HG02610 (cell line): ENCODE results near the gene RASSF7.
"Not testable (repeated sequence)": the region's sequence is repeated elsewhere in the genome, so short reads cannot be mapped to it uniquely, and the experiment has no call there.

Source experiments
- ATAC-seq: cut with Tn5 transposase; IDR thresholded peaks from one replicate; pipeline ENCODE4 v1.9.1; 2021; ENCODE audit warnings: mild to moderate bottlenecking, moderate library complexity; ENCODE audit not compliant: unreplicated experiment

RASSF7 gene

DNA sequence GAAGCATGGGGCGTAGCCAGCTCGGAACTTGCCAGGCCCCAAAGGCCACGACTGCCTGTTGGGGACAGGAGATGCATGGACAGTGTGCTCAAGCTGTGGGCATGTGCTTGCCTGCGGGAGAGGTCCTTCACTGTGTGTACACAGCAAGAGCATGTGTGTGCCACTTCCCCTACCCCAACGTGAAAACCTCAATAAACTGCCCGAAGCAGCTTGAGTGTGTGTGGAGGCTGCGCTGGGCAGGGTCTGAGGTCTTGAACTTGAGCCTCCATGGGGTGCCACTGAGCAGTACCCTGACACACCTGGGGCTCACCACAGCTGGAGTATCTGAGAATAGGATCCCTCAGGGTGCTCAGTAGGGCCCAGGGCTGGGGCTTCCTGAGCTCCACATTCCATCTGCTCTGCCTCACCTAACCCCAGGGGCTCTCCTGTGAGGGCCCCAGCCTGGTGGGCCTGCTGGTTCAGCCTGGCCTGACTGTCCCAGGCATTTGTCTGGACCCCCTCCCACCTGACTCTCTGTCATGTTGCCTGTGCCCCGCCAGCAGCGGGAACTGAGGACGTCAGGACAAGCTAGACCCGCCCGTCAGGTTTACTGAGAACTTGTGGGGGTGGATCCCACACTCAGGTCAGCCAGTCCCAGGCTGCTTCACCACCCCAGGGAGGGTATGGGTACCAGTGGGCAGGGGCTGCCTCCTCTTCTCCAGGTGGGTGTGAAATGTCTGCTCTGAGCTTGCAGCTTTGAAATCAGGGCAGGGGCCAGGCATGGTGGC, 3.2 kb downstream of the RASSF7 start:
- no peak for ATAC-seq

DNA sequence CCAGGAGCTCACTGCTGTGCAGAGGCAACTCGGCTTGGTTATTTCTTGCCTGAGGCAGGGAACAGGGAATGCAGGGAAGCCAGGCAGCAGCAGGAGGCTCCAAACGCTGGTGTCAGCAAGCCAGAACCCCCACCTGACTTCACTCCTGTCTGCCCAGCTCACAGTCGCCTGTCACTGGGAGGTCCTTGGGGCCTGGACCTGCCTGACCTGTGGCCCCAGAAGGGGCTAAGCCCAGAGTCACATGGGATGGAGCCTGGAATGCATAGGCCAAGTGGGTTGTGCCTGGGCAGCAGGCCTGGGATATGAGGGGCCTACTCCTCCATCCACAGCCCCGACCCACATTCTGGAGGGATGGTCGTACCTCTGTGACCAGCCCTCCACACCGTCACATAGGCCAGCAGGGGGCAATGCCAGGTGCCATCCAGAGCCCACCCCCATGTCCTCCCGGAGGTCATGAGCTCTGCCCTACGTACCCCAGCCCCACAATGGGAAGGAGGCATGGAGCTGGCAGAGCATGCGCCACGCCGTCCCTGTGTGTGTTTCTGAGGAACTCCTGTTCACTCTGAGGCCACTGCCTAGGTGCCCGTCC, 5.2 kb downstream of the RASSF7 start:
- no peak for ATAC-seq

DNA sequence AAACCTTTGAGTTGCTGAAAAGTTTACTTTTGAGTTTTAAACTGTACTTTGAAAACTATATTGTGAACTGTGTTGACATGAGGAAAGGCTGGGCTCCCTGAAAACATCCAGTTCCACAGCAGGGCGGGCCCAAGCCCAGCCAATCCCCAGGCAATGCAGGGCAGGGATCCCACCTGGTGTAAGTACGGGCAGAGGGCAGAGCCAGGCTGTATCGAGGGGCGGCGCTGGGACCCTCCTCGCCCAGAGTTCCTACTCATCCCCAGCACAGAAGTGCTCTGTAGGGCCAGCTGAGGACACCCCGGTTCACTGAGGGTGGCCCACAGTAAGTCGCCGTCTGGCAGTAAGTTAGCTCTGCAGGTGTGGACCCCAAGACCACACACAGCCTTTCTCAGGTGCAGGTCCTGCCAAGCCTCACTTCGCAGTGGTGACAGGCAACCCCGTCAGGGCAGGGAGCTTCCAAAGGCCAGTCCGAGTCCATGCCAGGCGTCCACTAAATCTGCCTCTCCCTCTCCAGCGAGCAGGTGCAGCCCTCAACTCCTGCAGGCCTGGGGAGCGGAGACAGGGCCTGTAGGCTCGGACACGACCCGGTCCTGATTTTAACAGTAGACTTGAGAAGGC, 6.3 kb downstream of the RASSF7 start:
- ATAC-seq = no peak

DNA sequence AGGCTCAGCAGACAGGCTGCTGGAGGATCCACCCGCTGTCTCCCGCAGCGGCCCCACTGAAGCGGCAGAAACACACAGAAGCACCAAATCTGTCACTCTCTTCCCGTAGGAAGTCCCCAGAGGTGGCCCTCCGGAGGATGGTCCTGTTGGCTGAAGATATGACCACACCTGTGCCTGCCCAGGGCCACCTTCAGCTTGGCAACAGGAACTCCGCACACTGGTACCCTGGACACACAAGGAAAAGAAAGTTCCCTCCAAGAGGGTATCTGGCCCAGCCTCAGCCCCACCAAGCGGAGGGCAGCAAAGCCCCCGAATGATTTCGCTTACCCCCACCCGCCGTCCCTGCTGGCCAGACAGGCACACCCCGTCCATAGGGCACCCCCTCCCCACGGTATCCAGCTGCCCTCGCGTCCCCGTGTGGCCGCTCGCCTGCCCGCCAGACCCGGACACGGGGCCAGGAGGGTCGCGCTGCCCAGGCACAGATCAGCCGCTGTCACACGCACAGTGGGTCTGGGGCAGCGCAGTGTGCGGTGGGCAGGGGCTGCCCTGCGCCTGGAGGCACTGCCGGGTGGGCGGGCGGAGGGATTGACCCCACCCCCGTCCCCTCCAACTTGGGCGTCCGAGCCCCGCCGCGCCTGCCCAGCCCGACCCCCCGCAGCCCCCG, 7.0 kb downstream of the RASSF7 start:
- no peak for ATAC-seq

DNA sequence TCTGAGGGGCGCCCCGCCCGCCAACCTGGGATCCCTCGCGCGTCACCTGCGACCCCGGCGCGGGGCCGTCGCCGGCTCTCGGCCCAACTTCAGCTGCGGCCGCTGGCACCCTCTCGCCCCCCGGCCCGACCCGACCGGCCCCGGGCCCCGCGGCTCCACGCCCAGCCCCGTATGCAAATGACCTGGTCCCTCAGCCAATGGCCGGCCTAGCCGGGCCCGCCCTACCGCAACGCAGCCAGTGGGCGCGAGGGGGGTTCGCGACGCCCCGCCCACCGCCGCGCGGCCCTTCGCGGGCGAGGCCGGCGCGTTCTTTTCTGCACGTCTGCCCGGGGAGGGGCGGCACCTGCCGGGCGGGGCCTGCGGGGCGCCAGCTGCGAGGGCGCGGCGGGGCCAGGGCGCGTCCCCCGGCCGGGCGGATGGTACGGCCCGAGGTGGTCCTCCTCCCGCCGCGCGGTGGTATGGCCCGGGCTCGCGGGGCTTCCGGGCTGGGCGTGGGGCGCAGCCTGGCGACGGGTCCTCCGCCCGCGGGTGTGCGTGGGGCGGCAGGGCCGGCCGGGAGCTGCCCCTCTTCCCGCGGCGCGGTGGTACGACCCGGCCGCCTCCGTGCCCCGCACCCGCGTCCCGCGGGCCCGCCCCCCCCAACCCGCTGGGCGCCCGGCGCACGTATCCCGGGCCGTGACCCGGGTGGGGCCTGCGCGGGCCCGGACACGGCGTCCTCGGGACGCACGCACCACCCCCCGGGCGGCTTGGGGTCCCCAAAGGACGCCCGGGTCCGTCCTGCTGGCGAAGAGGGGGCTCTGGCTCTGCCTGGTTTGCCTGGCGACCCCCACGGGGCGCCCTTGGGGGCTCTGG, 7.8 kb downstream of the RASSF7 start:
- peak; percentile 81 for ATAC-seq

DNA sequence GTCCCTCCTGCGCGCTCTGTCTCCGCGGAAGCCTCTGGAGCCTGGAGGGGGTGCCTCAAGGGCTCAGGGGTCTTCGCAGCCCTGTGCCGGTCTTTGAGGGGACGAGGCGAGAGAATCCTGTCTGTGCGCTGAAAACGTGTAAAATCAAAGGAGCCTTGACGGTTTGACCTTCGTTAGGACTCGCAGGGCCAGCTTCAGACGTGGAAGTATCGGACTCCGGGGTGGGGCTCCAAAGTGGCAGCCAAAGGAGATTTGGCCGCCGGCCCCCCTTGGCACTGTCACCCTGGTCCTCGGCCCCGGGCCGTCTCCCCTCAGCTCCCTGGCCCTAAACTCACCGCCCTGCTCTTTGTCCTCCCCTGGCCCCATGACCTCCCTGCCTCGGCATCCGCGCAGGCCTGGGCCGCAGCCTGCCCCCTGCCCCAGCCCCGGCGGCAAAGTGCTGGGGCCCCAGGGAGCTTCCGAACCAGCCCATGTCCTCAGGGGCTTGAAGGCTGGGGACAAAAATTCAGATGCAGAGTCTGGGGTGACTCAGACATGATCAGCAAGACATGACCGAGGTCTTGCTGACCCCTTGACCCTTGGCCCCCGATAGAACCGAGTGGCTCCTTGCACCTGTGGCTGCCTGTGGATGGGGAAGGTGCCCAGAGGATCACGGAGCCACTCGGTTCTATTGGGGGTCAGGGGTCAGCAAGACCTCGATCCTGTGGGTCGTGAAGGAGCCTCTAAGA, 8.6 kb downstream of the RASSF7 start:
- no peak for ATAC-seq

DNA sequence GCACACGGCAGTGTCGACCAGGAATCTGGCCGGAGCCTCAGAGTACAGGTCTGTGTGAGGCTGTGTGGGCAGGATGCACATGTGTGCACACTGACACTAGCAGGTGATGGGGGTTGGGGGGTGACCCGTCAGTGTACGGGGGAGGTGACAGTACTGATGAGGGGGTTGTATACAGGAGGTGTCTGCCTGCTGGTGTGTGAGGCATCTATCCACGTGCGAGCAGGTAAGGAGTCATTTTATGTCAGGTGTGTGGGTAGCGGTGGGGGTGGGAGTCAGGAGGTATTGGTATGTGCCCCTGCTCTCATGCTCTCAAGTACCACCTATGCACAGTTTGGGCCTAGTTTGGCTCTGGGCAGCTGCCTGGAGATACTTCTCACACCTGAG, 11.0 kb downstream of the RASSF7 start:
- ATAC-seq = no peak

DNA sequence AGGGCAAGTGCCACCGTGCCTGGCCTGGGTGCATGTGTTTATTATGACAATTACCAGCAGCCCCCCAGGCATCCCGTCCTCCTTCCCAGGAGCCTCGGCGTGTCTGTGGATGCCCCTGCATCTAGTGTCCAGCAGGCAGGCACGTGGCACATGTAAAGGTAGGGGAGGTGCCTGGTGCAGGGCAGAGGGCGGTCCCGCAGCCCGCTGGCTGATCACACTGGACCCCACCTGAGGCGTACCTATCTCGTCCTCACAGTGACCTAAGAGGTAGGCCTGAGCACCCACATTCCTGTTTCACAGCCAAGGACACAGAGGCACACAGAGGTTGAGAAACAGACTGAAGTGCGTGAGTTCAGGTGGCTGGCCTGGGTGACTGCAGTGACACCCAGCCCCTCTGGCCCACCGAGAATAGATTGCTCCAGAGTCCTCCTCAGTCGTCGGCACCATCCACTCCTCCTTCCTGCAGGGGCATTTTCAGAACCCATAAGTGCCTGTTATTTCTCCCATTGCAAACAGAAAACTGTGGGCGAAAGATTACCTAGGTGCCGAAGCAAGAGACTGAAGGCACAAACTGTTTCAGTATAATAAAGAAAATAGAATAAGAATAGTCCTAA, 12.5 kb downstream of the RASSF7 start:
- ATAC-seq = no peak

DNA sequence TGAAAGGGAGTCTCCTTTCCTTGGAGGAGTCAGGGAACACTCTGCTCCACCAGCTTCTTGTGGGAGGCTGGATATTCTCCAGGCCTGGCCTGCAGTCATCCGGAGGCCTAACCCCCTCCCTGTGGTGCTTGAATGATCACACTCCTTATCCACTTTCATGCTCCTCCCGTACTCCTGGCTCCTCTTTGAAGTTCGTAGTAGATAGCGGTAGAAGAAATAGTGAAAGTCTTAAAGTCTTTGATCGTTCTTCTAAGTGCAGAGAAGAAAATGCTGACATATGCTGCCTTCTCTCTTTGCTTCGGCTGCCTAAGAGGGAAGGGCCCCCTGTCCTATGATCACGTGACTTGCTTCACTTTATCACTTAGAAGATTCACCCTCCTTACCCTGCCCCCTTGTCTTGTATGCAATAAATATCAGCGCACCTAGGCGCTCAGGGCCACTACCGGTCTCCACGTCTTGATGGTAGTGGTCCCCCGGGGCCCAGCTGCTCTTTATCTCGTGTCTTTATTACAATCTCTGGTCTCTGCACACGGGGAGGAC, 13.3 kb downstream of the RASSF7 start:
- not testable (repeated sequence) for ATAC-seq

DNA sequence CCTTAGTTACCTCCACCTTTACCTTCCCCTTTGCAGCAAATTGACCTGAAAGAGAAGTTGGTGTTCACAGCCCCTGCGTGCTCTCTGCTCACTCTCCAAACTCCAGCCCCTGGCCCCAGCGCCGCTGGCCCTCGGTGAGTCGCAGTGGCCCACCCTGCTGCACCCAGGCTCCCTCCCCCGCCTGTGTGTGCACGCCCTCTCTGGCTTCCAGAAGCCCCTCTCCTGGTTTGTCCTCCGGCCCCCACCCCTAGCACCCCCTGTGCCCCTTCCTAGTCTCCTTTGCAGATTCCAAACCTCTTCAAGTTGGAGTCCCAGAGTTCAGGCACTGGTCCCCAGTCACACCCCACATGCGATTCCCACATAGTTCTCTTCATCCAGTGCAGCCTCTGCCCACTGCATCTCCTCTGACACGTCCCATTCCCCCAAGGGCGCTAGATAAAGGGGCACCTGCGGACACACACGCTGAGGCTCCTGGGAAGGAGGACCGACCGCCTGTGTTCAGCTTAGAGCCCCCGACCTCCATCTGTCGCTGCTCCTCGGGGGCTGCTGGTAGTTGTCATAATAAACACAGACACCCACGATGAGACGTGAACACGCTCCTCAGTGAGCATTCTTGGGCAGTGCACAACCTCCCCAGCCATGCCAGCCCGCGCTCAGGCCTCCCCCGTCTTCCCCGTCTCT, 14.0 kb downstream of the RASSF7 start:
- no peak for ATAC-seq

DNA sequence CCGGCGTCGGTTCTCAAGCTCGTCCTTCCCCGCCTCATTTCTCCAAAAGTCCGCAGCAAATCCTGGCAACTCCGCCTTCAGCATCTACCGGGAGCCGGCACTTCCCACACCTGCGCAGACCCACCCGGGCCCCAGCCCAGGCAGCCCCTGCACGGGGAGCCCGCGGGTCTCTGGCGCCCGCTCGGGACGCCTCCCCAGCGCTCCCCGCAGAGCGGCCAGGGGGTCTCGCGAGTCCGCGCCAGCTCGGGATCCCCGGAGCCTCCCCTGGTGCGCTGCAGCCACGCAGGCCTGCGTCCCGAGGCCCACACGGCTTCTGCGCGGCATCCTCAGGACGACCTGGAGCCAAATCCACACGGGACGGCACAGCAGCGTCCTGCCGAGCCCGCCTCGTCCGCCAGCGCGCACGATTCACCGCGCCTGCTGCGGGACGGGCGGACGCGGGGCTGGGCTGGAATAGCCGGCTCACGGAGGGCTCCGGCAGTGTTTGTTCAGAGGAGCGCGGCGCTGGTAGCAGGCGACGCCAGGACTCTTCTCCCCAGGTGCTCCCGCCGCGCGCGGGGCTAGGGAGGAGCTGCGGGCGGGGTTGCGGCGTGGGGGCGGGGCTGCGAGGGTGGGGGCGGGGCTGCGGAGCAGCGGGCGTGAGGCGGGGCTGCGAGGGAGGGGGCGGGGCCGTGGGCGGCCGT, 14.7 kb downstream of the RASSF7 start:
- no peak for ATAC-seq

DNA sequence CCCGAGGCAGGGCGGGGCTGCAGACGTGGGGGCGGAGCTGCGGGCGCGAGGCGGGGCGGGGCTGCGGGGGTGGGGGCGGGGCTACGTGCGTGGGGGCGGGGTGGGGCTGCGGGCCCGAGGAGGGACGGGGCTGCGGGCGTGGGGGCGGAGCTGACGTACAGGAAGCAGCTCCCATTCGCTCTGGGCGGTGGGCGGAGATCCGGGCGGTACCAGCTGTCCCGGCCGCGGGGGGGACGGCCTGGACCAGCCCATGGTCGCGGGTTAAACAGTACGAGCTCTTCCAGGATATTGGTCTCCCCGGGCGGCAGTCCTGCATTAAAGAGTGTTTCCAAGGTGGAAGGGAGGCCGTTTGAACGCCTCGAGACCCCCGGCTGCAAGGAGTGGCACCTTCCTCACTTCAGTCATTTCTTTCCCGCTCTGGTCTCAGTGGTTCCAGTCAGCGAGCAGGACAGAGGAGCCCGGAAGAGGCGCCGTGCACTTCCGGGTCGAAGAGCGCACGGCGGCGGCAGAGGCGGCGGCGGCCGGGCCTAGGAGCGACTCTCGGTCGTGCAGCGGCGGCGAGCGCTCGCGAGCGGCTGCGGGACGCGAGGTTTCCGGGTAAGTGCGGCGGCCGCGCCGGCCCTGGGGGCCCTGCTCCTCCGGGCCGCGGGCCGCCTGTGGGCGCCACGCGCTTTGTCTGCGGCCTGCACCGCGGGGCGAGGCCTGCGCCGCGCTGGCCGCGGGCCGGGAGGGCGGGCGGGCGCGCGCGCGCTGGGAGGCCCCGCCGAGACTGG, 15.4 kb downstream of the RASSF7 start, which contains the start of gene PHRF1:
TSS of gene PHRF1 (plus strand) at position 475 of the 773 bp plus-strand sequence. CDS start 5,043 bp downstream, outside the sequence.
- ATAC-seq = peak; percentile 79

DNA sequence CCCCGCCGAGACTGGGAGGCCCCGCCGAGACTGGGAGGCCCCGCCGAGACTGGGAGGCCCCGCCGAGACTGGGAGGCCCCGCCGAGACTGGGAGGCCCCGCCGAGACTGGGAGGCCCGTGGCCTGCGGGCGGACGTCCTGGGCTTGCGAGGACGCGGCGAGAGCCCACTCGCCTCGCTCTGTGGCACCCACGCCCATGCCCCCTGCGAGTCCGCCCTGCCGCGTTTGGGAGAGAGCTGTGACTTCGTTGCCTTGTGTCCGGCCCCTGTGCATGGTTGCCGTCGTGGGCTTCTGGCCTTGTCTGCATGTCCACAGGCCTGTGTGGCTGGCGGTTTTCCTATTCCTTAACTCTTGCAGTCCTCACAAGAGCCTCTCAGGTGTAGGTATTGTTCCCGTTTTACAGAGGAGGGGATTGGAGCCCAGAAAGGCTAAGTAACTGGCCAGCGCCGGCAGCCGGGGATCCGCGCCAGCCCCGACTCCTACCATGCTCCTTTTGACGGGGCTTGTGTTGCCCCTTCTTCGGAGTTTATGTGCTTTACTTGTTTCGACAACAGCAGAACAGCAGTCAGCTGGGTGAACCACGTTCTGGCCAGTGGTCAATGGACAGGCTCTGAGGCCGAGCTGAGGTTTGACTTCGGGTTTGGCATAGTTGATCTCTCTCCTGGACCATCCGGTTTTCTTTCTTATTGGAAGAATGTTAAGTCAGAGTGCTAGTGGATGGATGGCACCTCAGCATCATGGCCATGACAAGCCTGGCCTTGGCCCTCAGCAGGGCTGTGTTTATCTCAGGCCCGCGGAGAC, 16.2 kb downstream of the RASSF7 start:
- no peak for ATAC-seq

DNA sequence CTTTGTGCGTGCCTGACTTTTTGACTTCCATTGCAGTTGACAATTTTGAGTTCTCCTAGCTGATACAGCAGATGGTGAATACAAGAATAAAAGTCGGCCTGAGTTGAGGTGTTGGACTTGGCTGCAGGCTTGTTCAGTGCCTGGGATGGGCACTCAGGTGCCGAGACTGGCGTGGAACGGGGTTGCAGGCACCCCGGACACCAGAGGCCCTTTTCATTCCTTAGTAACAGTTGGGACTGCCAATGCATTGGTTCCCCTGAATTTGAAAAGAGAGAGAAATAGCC, 16.8 kb downstream of the RASSF7 start:
- no peak for ATAC-seq

DNA sequence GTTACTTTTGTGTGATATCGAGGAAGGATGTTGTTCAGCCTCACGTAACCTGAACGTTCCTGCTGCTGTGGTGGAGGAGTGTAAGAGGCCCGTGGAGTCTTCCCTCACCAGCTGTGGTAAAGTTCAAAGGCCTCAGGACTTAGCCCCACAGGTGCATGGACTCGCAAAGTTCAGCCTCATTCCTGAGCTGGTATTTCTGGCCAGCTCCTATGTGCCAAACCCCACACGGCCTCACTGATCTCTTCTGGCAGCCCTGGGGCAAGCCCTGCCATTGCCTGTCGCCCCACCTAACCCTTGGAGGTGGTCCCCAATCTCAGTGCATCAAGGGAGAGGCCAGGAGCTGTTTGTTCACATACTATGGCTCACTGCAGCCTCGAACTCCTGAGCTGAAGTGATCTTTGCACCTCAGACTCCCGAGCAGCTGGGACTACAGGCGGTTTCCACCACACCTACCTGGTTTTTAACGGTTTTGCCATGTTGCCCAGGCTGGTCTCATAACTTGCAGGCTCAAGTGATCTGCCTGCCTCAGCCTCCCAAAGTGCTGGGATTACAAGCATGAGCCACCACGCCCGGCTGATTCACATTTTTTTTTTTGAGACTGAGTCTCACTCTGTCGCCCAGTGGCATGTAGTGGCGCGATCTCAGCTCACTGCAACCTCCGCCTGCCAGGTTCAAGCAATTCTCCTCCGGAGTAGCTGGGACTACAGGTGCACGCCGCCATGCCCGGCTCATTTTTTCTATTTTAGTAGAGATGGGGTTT, 17.7 kb downstream of the RASSF7 start:
- no peak for ATAC-seq
